ENCODE results near the gene PCDH15. TPM values are rescaled to one million over a fixed set of nuclear protein-coding genes. Genes with fewer than 3 reads are reported as not detected.

Gene PCDH15
- total and polyA plus RNA-seq, 2 of the 13 experiments (the other 11 are each of a cell fraction or from before 2014, with no cell fraction given), result not detected

- no peak for TF ChIP-seq ZNF878 (CRISPR knock-in tag; IDR thresholded peaks at IDR 0.05)
- no peak for TF ChIP-seq PCBP2 (optimal IDR thresholded peaks at IDR 0.05; ENCODE audit: low read depth, low read length, poor library complexity, severe bottlenecking)
- TF ChIP-seq ZNF235 (CRISPR knock-in tag; IDR thresholded peaks at IDR 0.05; ENCODE audit: borderline replicate concordance), result no peak
Measured at GRCh38 chr10:53841483-53842145, 959.4 kb downstream of the PCDH15 start (continued).

GRCh38 chr10:53840653-53841052 is 960.4 kb downstream of the PCDH15 start:
- in situ Hi-C loops (cut with HindIII; ENCODE audit: extremely low pct_ligation_motif_present, low pct_unique_long_range_greater_than_20kb), result loop anchor here (25.0 kb wide), 1 partner anchor 547 kb away; no protein-coding TSS in a partner anchor
- POLR2A ChIA-PET, result no interaction called here
- intact Hi-C loops (cut with micrococcal nuclease; ENCODE audit: unreplicated experiment), result loop anchor here (10.0 kb wide), 1 partner anchor 264 kb away; no protein-coding TSS in a partner anchor
- DNase-seq (ENCODE audit: low spot score) (no peak), ATAC-seq (no peak), FAIRE-seq (no peak)
- Histone ChIP-seq H3K27ac (ENCODE audit: extremely low read length, insufficient read depth, low read length) (no peak overlapping the region), H3K4me3 (replicated peaks in 1 of 3; ENCODE audit: insufficient read depth in 1 of 3, low read depth in 2 of 3, low read length in 3 of 3) (no peak overlapping the region), H3K4me1 (ENCODE audit: insufficient read depth, low read length) (no peaks in the 10 kb centered on the region), H3K9ac (ENCODE audit: insufficient read depth, low read depth, low read length) (no peak overlapping the region), H4K20me1 (ENCODE audit: insufficient read depth, low read length) (no peaks in the 10 kb centered on the region; the same call in 1 of the 2 replicates), H3K4me2 (ENCODE audit: low read depth, low read length) (no peak overlapping the region), H3K9me3 (ENCODE audit: low read length) (no peaks in the 10 kb centered on the region), H3K36me3 (replicated peaks in 1 of 2; ENCODE audit: control insufficient read depth in 1 of 2, insufficient read depth in 2 of 2, low read length in 2 of 2) (no peaks in the 10 kb centered on the region), H3K27me3 (ENCODE audit: control insufficient read depth in 1 of 2, insufficient read depth in 2 of 2, low read length in 2 of 2) (no peaks in the 10 kb centered on the region), H2AFZ (ENCODE audit: low read length) (no peak overlapping the region), H3K79me2 (ENCODE audit: insufficient read depth, low read length) (no peaks in the 10 kb centered on the region)
- CTCF ChIA-PET (ENCODE audit: low intra/inter-chr PET ratio, low total read pairs), result no interaction called here
- no peak for TF ChIP-seq THAP11 (CRISPR knock-in tag; IDR thresholded peaks at IDR 0.05)
- TF ChIP-seq ZNF660 (CRISPR knock-in tag; IDR thresholded peaks at IDR 0.05; ENCODE audit: borderline replicate concordance, low read depth), result no peak
- BruUV-seq (replicated peaks), result no TSS peak
- 0% methylated on average over 4 of the region's 4 CpGs for WGBS (ENCODE audit: low lambda C conversion rate)

Data from HepG2 (cell line).